GM12878 (cell line): ENCODE data around the gene DDX39A. TPM values are rescaled to one million over a fixed set of nuclear protein-coding genes. Genes with fewer than 3 reads are reported as not detected.

ENCODE experiments used
- BCLAF1 ChIP-seq: fragments of 450-650 bp; IDR thresholded peaks from 2 replicates; pipeline ENCODE4 v1.6.1; 2017; ENCODE audit warnings: antibody characterized with exemption, mild to moderate bottlenecking, moderate library complexity
- CHD4 ChIP-seq: fragments of 200-600 bp; sonication (generic); IDR thresholded peaks from 2 replicates; pipeline ENCODE4 v1.6.1; 2016; ENCODE audit warnings: mild to moderate bottlenecking
- EGR1 ChIP-seq, 2 experiments: IDR thresholded peaks; 1 replicate in 1 of 2; 2 replicates in 1 of 2; pipeline ENCODE4 v1.6.1; 2011 to 2012; ENCODE audit warnings: low read depth in 2 of 2, low read length in 2 of 2, borderline replicate concordance in 1 of 2, mild to moderate bottlenecking in 1 of 2, moderate library complexity in 1 of 2
- FOS ChIP-seq: IDR thresholded peaks from 3 replicates; pipeline ENCODE4 v1.6.1; 2011; ENCODE audit warnings: borderline replicate concordance; ENCODE audit not compliant: insufficient read length; ENCODE audit errors: extremely low read depth
- IKZF2 ChIP-seq, 2 experiments: fragments of 450-650 bp; IDR thresholded peaks; 2 replicates each; pipeline ENCODE4 v1.6.1; 2017; ENCODE audit warnings: mild to moderate bottlenecking in 2 of 2, moderate library complexity in 2 of 2
- IRF3 ChIP-seq: fragments of 450-650 bp; IDR thresholded peaks from 2 replicates; pipeline ENCODE4 v1.6.1; 2014; ENCODE audit warnings: mild to moderate bottlenecking
- MAX ChIP-seq: IDR thresholded peaks from 2 replicates; pipeline ENCODE4 v1.6.1; 2012; ENCODE audit warnings: low read depth, low read length, improper control_type of control experiment
- MTA2 ChIP-seq: fragments of 450-650 bp; IDR thresholded peaks from 2 replicates; pipeline ENCODE4 v1.6.1; 2016; ENCODE audit warnings: low read depth, mild to moderate bottlenecking, moderate library complexity
- MXI1 ChIP-seq: fragments of 150-350 bp; IDR thresholded peaks from 2 replicates; pipeline ENCODE4 v1.6.1; 2011; ENCODE audit warnings: low read depth, mild to moderate bottlenecking, inconsistent platforms, low read length, improper control_type of control experiment
- MYB ChIP-seq: fragments of 150-350 bp; IDR thresholded peaks from 2 replicates; pipeline ENCODE4 v1.6.1; 2014; ENCODE audit warnings: mild to moderate bottlenecking, low read depth, low read length, borderline replicate concordance
- NRF1 ChIP-seq: conservative IDR thresholded peaks from 2 replicates; pipeline ENCODE4 v1.6.1; 2011; ENCODE audit warnings: mild to moderate bottlenecking, low read depth, low read length, improper control_type of control experiment
- SKIL ChIP-seq: fragments of 450-650 bp; IDR thresholded peaks from 2 replicates; pipeline ENCODE4 v1.6.1; 2017; ENCODE audit warnings: mild to moderate bottlenecking, low read depth, inconsistent platforms; ENCODE audit not compliant: poor library complexity, severe bottlenecking
- SMAD1 ChIP-seq: fragments of 450-650 bp; IDR thresholded peaks from 2 replicates; pipeline ENCODE4 v1.6.1; 2018; ENCODE audit warnings: mild to moderate bottlenecking, low read depth; ENCODE audit not compliant: partially characterized antibody
- SMAD5 ChIP-seq: IDR thresholded peaks from 2 replicates; pipeline ENCODE4 v1.6.1; 2016; ENCODE audit warnings: antibody characterized with exemption, low read depth
- SMC3 ChIP-seq: IDR thresholded peaks from 2 replicates; pipeline ENCODE4 v1.6.1; 2011; ENCODE audit warnings: low read length, improper control_type of control experiment, borderline replicate concordance
- TBL1XR1 ChIP-seq: IDR thresholded peaks from 2 replicates; pipeline ENCODE4 v1.6.1; 2012; ENCODE audit warnings: low read depth, low read length, improper control_type of control experiment
- ZZZ3 ChIP-seq: IDR thresholded peaks from 2 replicates; pipeline ENCODE4 v1.6.1; 2011; ENCODE audit warnings: low read depth; ENCODE audit not compliant: control insufficient read depth, insufficient read length
- polyA plus RNA-seq, 11 experiments: library from polyadenylated mRNA; depleted of rRNA in 4 of 11; unstranded in 6 of 11; stranded (reverse) in 5 of 11; fragments of >200 nt; fragmentation: Nextera tagmentation in 4 of 11; fragmentation: Illumina TruSeq in 1 of 11; extraction: Ambion mirVana in 4 of 11; extraction: Trizol in 1 of 11; gene quantifications; 1 replicate in 1 of 11; 2 replicates in 10 of 11; pipeline versions ENCODE4 v1.2.1 to v1.2.3, GENCODE V29; 2011 to 2016; ENCODE audit warnings: inconsistent platforms in 2 of 11, missing spikeins in 2 of 11, low read depth in 1 of 11
- total RNA-seq, 4 experiments: library from RNA; depleted of rRNA in 3 of 4; stranded (reverse); fragments of >200 nt in 3 of 4; fragmentation: Illumina TruSeq in 1 of 4; extraction: Trizol in 1 of 4; gene quantifications; 2 replicates each; pipeline versions ENCODE4 v1.2.1 to v1.2.3, GENCODE V29; 2013 to 2021
- TF ChIP-seq, protein P1 (sequence below): IDR thresholded peaks from 2 replicates; pipeline ENCODE4 v1.6.1; 2011; ENCODE audit warnings: mild to moderate bottlenecking, low read depth, low read length, moderate library complexity; ENCODE audit not compliant: insufficient replicate concordance
- TF ChIP-seq, protein P2 (sequence below): IDR thresholded peaks from 2 replicates; pipeline ENCODE4 v1.6.1; 2011; ENCODE audit warnings: borderline replicate concordance, low read depth, mild to moderate bottlenecking, moderate library complexity, mixed read lengths, low read length; ENCODE audit not compliant: insufficient read depth; ENCODE audit errors: extremely low read length

The DDX39A gene
- total and polyA plus RNA-seq, 10 of the 15 experiments (the other 5 are each of a cell fraction or from before 2014, with no cell fraction given) = 113 to 378 (median 224) TPM

- peak; percentile 73 for TF ChIP-seq SKIL
- TF ChIP-seq MYB = no peak; the same call in 1 of the 2 replicates
- no peak for TF ChIP-seq SMAD1
- no peak for TF ChIP-seq BCLAF1
- TF ChIP-seq SMC3 = no peak
- TF ChIP-seq MXI1 = no peak; the same call in 1 of the 2 replicates
- peak; percentile 85 for TF ChIP-seq MTA2
- TF ChIP-seq SMAD5 = no peak
- peak; percentile 36; the same call in 1 of the 2 replicates for TF ChIP-seq TBL1XR1
- TF ChIP-seq EGR1 (IDR thresholded peaks at IDR 0.05; ENCODE audit: borderline replicate concordance in 1 of 2, low read depth in 2 of 2, low read length in 2 of 2) = peak in 1 of 2 experiments; percentile 3; a peak in 1 of 3 replicates
- no peak for TF ChIP-seq ZZZ3
- TF ChIP-seq IRF3 = no peak
- TF ChIP-seq IKZF2 (IDR thresholded peaks at IDR 0.05) = peak; percentile 78 to 85
- no peak for TF ChIP-seq NRF1
- TF ChIP-seq FOS = no peak
- 0 out of 2 replicates have a peak, but pooled peaks have one; percentile 63 for TF ChIP-seq CHD4
- peak; percentile 50; the same call in 1 of the 2 replicates for TF ChIP-seq MAX
- TF ChIP-seq, protein P1, sequence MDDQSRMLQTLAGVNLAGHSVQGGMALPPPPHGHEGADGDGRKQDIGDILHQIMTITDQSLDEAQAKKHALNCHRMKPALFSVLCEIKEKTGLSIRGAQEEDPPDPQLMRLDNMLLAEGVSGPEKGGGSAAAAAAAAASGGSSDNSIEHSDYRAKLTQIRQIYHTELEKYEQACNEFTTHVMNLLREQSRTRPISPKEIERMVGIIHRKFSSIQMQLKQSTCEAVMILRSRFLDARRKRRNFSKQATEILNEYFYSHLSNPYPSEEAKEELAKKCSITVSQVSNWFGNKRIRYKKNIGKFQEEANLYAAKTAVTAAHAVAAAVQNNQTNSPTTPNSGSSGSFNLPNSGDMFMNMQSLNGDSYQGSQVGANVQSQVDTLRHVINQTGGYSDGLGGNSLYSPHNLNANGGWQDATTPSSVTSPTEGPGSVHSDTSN = no peak
- TF ChIP-seq, protein P2, sequence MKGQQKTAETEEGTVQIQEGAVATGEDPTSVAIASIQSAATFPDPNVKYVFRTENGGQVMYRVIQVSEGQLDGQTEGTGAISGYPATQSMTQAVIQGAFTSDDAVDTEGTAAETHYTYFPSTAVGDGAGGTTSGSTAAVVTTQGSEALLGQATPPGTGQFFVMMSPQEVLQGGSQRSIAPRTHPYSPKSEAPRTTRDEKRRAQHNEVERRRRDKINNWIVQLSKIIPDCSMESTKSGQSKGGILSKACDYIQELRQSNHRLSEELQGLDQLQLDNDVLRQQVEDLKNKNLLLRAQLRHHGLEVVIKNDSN = no peak
Measured at GRCh38 chr19:14369399-14370168, 49.6 kb downstream of the DDX39A start (continued).
